ENCODE results near the gene HOXA13. TPM values are rescaled to one million over a fixed set of nuclear protein-coding genes. Genes with fewer than 3 reads are reported as not detected.

Gene HOXA13
- total RNA-seq, 1 donor from 2014 or later: 1.4 TPM

GRCh38 chr7:27207348-27207985 lies 7.6 kb upstream of the HOXA13 start:
- no peak for DNase-seq

GRCh38 chr7:27205325-27206280 lies 5.7 kb upstream of the HOXA13 start:
- DNase-seq: no peak

DNA sequence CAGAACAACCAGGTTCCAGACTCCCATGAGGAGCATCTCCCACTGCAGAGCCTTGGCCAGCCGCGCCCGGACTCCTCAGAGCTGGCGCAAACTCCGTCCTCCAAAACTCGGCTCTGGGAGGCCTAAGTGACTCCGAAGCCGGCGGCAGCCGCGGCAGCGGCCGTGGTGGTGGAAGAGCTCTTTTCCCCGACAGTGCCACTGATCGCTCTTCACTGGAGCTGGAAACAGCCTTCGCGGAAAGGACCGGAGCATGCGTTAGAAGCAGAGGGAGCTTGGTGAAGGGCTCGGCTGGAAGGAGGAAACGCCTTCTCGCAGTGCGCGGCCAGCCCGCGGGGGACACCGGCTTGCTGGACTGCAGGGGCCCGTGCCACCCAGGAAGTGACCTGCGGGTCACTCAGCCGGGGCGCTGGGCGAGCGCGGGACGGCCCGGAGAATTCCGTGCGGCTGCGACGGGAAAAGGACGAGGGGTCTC lies 5.0 kb upstream of the HOXA13 start:
- DNase-seq: no peak

- no peak for DNase-seq
Measured at GRCh38 chr7:27203964-27204594, 4.2 kb upstream of the HOXA13 start.

DNA sequence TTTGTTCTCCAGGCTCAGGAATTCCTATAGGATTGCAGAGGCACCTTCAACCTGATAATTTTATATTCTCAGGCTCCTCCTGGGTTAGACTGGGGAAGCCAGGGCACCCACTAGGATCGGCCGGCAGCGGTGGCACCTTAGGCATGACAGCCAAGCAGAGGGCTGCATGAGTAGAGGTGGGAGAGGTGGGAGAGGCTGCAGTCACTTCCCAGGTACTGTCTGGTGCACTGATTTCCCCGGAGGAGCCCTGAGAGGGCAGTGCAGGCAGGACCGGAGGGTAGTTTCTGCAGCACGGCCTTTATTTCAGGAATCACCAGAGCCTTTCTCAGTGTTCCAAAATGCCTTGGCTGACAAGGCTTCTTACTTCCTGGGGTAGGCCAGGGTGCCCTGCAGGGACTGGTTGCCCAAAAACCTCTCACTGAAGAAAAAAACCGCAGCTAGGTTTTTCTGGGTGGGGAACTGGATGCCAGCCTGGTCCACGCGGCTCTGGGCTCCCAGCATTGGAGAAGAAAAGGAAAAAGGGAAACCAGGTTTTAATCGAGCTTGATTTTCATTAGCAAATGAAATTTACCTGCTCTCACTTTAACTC lies 3.6 kb upstream of the HOXA13 start:
- DNase-seq: no peak

DNA sequence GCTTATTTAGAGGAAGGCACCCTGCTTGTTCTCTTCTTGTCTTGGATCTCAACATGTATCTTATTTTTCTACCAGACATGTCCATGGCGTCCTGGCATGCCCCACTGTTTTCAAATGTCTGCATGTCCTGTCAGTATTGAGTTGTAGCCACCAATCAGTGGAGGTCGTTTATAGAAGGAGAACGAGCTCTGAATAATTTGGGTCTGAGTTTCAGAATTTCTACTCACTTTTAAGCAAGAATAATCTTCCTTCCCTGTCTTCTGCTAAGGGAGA lies 2.9 kb upstream of the HOXA13 start:
- no peak for DNase-seq

DNA sequence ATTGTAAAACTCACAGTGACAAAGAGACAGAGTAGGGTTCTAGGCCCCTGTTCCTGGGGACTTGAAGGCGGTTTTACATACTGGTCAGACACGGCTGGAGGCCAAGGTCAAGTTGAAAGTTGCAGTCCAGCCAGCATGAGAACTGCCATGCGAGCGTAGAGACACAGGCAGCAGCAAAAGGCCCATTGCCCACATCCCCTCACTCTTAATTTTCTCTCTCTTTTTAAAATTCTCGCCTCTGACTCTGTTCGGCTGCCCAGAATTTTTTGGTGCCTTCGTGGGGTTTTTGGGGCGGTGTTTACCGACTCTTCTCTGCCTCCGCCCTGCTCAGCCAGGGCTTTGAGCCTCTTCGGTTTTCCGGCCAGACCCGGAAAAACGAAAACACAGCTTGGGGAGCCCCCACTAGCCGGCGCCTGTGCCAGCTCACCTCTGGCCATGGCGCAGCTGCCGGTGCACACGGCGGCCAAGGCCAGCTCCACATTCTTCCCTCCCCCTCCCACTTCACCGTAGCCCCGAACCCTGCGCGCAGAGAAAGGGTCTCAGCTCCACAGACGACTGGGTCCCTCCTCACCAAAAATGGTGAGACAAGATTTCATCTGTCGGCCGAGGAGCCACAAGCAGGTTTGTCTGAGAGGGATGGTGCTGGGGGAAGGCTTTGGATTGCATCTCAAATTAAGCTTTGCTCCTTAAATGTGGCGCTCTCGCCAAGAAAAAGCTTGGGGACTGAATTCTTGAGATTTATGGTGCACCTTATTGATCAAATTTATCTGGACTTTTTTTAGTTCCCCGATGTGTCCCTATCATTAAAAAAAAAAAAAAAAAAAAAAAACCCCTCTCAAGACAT lies 2.3 kb upstream of the HOXA13 start:
- DNase-seq: no peak

DNA sequence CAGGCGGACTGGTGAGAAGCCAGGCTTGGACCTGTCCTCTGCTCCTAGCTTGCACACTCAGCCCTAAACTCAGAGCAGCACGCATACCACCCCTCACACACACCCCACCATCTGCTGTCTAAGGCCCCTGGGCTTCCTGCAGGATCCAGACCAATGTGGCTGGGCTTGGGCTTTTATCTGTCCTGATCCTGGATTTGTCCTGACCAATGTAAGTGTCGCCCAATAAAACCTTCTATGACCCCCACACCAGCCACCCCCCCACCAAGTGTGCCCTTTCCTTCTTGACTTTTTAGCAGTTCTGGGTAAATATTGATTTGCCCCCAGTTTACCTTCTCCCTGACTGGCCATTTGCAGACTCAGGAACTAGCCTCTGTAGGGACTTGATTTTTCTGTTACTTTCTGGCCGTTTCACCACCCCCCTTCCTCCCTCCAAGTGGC lies 1.7 kb upstream of the HOXA13 start:
- DNase-seq: no peak

GRCh38 chr7:27200761-27201579 lies 1.1 kb upstream of the HOXA13 start:
- DNase-seq: no peak

GRCh38 chr7:27198871-27199801 lies 755 bp downstream of the HOXA13 start:
- DNase-seq: no peak

GRCh38 chr7:27198138-27198841 lies 1.6 kb downstream of the HOXA13 start:
- no peak for DNase-seq

DNA sequence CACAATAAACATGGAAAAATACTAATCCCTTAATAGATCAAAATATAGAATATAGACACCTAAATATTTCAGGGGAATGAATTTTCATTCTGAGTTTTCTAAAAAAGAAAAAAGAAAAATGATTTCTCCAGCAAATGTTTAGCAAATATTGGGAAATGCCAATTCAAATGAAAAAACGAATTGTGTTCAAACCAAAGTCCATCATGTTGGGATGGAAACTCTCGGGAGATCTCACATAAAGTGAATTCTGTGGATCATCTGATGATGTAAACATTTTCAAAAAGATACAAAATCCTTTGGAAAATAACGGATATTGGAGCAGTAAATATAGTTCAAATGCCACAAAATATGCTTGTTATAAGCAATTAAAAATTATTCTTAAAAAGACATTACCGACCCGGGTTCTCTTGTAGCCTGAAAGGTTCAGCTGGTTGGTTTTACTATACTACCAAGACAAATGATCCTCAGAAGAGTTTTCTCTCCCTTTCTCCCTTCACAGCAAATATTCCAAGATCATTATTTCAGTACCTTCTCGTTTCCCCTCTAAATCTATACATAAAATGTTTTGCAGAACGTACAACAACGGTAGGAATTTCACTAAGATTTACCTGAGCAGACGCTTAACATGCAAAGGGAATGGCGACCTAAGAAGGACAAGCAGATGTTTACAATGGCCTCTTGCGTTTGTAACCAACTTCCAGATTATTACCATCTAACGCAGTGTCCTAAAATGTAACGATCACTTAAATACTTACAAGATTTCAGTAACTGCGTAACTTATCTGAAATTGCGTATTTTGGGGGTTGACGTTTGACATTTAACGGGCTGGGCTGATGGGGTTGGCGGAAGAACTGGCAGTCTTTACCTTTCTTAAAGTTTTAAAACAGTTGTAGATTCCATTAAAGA lies 2.5 kb downstream of the HOXA13 start:
- no peak for DNase-seq

GRCh38 chr7:27196287-27196767 lies 3.6 kb downstream of the HOXA13 start:
- DNase-seq: peak; percentile 86

GRCh38 chr7:27194686-27195379 lies 5.1 kb downstream of the HOXA13 start:
- no peak for DNase-seq

- DNase-seq: no peak
Measured at GRCh38 chr7:27194002-27194352, 5.9 kb downstream of the HOXA13 start.

DNA sequence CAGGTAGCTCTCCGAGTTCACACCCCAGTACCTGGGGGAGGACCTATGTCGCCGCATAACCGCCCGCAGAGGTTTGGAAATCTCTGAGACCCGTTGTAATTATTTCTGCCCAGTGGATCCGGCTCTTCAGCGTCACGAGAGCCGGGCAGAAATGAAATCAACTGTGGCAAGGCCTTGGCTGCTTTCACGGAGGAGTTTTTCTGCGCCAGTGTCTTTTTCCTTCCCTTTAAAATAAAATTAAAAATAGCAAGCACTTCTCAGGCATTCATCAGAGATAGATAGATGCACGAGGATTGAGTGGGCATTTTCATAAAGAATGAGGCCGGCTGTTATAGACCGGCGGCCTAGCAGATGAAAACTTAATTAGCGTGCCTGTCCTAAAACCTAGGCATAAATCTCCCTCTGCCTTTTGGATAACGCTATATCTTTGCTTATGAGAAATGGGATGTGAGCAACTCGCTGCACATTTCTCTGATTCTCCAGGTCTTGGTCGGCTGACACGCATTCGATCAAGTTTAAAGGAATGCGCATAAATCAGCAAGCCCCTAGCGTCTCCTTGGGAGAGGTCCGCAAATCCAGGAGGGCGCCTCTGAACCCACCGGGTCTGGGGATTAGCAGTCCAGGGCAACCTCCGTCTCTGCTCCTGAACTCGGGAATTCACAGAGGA lies 6.4 kb downstream of the HOXA13 start:
- DNase-seq: no peak

All from skin of body (tissue), 2 donors.